ENCODE measurements around the gene PTPRM.

PTPRM gene

DNA sequence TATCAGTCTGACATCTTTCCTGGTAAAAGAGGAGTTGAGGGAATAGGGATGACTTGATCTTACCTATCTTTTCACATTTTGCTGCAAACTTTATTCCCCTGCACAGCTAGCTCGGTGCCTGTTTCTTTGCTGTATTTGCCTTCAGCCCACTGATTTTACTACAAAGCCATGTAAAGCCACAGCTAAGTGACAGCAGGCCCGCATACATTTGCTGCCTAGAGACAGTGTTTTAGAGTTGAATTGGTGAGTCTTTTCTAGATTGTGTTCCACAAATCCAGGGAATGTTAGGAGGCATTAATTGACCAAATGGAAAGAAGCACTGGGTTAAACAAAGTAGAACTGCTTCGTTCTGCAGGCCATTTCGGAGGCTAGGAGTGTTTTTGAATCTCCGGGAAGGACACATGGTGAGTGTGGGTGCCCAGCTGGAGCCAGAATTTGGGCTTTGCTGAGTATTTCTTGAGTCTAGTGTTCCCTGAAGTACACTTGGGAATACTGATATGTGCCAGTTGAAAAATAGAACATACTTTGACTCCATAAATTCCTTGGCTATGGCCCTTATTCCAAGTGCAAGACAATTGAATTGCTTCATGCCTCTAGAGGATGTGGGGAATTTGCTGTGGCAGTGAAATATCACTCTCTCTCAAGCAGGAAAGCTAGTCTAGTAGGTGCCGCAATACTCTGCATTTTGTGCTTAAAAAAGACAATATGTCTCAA, 329.8 kb downstream of the PTPRM start:
- no peak for DNase-seq (ENCODE audit: low read depth in 3 of 3)

- no peak for DNase-seq (ENCODE audit: low read depth in 3 of 3)
These were observed 331.1 kb downstream of the PTPRM start for GRCh38 chr18:7898181-7898580.

DNA sequence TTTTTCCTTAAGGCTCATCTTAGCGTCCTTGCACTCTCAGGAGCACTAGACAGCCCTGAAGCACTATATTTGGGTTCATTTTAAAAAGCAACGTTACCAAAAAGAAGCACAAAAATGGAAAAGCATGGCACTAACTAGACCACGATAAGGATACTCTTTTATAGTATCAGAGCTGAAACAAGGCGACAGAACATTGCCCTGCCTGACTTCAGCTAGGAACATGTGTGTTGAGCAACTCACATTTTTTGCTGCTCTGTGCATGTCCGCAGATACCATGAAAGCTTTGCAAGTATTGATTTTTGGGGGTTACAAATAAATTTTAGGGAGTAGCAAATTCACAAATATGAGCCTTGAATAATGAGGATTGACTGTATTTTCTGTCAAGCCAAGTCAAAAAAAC, 332.0 kb downstream of the PTPRM start:
- DNase-seq (ENCODE audit: low read depth in 3 of 3): no peak

DNA sequence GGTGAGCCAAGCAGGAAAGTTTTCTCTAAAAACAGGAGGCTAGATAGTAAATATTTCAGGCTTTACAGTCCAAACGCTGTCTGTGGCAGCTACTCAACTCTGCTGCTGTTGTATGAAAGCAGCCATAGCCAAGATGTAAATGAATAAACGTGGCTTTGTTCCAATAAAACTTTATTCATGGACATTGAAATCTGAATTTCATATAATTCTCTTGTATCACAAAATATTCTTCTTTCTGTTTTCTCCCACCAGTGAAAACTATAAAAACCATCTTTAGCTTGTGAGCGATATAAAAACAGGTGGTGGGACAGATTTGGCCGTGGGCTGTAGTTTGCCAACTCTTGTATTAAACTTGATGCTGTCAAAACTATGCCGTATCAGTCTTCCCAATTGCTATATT, 333.0 kb downstream of the PTPRM start:
- DNase-seq (ENCODE audit: low read depth in 3 of 3): no peak

GRCh38 chr18:7901657-7902056, 334.5 kb downstream of the PTPRM start:
- no peak for DNase-seq (ENCODE audit: low read depth in 3 of 3)

DNA sequence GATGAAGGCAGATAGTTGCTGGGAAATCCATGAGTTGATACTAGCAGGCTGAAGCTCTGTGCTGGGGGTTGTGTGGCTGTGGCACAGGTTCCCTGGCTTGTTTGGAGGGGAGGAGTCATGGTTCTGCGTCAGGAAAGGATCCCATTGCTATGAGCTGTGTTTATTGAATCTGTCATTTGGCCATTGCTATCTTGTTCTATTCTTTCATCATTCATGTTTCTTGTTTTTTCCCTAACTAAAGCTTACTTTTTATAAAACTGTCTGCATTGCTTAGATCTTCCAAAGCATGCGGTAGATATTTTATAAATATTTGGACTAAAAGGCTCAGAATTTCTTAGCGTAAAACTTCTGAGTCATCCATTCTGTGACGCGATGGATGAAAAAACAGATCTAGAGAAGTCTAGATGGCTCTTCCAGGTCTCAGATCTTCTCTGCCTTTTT, 335.3 kb downstream of the PTPRM start:
- DNase-seq (ENCODE audit: low read depth in 3 of 3): no peak

DNA sequence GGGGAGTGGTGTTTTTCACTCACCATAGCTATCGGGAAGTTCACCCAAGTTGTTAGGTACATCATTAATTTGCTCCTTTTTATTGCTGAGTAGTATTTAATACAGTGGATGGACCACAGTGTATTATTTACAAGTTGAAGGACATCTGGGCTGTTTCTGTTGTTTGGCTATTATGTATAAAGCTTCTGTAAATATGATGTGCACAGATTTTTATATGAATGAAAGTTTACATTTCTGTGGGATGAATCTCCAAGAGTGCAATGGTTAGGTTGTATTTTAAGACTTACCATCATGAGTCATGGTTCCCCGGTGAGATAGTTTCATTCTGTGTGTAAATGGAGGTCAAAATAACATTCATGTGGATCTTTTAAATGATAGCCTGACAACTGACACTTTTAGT, 337.4 kb downstream of the PTPRM start:
- DNase-seq (ENCODE audit: low read depth in 3 of 3): no peak

GRCh38 chr18:7908681-7909299, 341.7 kb downstream of the PTPRM start:
- DNase-seq (ENCODE audit: low read depth in 3 of 3): no peak

DNA sequence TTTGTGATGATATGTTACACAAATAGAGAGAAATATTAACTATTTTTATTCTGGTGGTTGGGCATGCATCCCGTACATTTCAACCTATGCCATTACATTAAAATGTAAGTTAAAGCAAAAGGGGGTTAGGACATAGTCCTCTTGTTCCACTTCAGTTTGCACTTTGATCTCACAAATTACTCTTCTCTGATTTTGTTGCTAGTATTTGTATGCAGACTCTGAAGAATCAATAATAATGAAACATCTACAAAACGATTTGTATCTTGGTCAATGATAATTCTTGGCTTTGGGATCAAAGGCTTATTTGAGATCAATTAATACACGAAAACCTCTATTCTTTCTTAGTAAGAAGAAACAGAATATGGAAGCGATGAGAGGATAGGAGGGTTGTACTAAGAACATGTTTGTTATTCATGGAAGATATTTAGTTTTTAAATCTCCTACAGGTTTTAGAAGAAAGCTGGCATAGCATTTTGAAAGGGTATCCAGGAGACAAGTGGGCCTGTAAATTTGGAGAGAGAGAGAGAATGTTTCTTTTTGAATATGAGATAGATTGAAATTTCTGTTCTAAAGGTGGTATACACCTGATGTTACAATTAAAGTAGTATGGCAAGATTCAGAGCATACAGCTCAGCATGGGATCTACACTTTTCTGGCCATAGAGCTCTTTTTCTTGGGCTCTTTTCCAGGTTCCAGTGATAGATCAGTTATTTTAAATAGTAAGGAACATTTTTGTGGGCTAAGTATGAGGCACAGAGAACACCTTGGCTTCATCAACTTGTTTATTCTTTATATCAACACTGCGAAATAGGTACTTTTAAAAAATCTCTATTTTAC, 347.9 kb downstream of the PTPRM start:
- no peak for DNase-seq (ENCODE audit: low read depth in 3 of 3)

- DNase-seq (ENCODE audit: low read depth in 3 of 3): no peak
These were observed 351.6 kb downstream of the PTPRM start for GRCh38 chr18:7918701-7919100.

GRCh38 chr18:7919565-7919964, 352.4 kb downstream of the PTPRM start:
- no peak for DNase-seq (ENCODE audit: low read depth in 3 of 3)

GRCh38 chr18:7921938-7922587, 354.9 kb downstream of the PTPRM start:
- DNase-seq (ENCODE audit: low read depth in 3 of 3): no peak

GRCh38 chr18:7923105-7923504, 356.0 kb downstream of the PTPRM start:
- no peak for DNase-seq (ENCODE audit: low read depth in 3 of 3)

- DNase-seq (ENCODE audit: low read depth in 3 of 3): no peak
These were observed 357.5 kb downstream of the PTPRM start for GRCh38 chr18:7924616-7925015.

- DNase-seq (ENCODE audit: low read depth in 3 of 3): no peak
These were observed 359.4 kb downstream of the PTPRM start for GRCh38 chr18:7926526-7926925.

- DNase-seq (ENCODE audit: low read depth in 3 of 3): no peak
These were observed 360.0 kb downstream of the PTPRM start for GRCh38 chr18:7927119-7927518.

DNA sequence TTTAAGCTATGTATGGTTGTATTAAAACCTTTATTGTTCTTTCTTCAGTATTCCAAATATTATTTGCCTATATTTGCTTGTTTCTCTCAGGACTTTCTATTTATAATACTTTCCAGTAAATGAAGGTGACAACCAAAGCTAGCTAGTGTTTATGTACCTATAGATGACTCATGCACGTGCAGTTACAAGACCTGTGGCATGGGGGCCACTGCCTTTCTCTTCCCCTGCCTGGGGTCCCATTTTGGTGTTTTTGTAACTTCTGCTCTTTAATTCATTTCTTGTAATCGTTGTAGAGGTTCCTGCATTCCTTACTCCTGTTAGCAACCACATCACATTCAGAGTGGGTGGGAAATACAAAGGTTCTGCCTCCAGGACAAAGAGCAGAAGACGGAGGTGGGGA, 364.6 kb downstream of the PTPRM start:
- DNase-seq (ENCODE audit: low read depth in 3 of 3): no peak

DNA sequence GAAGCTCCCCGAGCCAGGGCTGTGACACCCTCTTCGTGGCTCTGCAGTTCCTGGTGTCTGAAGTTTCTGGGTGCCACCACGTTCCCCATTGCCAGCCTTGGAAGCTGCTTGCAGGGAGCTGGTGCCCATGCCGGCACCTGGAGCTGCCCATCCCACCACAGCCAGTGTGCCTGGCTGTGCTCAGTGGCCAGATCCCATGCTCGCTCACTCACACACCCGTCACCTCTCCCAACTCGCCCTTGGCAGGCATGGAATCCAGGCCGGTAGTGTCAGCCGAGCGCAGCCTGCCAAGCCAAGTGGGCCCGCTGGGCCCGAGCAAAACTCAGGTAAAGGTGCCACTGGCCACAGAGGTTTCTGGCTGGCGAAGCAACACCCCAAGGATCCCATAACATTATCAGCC, 370.2 kb downstream of the PTPRM start:
- no peak for DNase-seq (ENCODE audit: low read depth in 3 of 3)

DNA sequence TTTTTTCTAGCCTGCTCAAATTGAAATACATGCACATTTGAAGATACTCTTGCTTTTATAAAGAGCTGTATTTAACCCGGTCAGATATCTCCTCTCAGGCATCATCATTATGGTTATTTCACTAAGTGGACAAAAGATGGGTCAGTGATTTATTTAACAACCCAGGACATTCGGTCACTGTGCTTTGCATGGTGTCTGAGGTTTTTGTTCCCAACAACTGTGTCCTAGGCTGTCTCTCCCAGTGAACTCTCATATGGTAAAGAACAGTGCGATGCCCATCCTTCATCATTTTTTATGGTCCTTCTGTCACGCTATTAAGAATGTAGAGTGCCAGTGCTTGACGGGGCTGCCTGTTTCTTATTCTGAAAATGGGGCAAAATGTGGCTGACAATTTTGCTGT, 372.4 kb downstream of the PTPRM start:
- no peak for DNase-seq (ENCODE audit: low read depth in 3 of 3)

GRCh38 chr18:7940379-7940778, 373.3 kb downstream of the PTPRM start:
- DNase-seq (ENCODE audit: low read depth in 3 of 3): no peak

GRCh38 chr18:7940971-7941370, 373.9 kb downstream of the PTPRM start:
- DNase-seq (ENCODE audit: low read depth in 3 of 3): no peak

DNA sequence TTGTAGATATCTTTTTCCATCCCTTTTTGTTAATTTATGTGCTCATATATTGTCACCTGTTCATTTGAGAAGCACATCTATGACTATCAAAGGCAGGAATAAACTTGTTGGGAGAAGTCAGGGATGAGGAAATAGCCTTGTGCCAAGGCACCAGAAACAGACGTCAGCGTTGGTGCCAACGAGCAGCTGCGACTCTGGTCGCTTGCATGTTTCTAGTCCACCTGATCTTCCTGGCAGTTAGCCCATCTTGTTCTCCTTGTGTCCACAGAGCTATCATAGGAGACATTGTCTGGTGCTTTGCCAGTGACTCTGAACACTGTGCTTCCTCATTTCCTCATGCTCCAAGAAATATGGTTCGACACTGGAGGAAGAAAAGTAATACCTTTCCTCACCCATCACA, 374.4 kb downstream of the PTPRM start:
- DNase-seq (ENCODE audit: low read depth in 3 of 3): no peak

Measured in stimulated activated CD4-positive, alpha-beta T cell treated with anti-CD3 and anti-CD28 coated beads, TNF-alpha, amount 100 ng/mL, for 4 hours (primary cell).